Endothelial cell of umbilical vein (primary cell): ENCODE data around the gene PRSS22.

Source experiments
- EZH2 ChIP-seq: IDR thresholded peaks from 2 replicates; pipeline ENCODE4 v1.6.1; 2012; ENCODE audit warnings: borderline replicate concordance, low read depth, mild to moderate bottlenecking, moderate library complexity, low read length, inconsistent platforms; ENCODE audit not compliant: severe bottlenecking
- FOS ChIP-seq: IDR thresholded peaks from 2 replicates; pipeline ENCODE4 v1.6.1; 2011; ENCODE audit warnings: mild to moderate bottlenecking, low read length, moderate library complexity, borderline replicate concordance; ENCODE audit not compliant: insufficient read depth
- GATA2 ChIP-seq: IDR thresholded peaks from 2 replicates; pipeline ENCODE4 v1.7.0; 2011; ENCODE audit warnings: low read depth, mild to moderate bottlenecking, moderate library complexity, mixed read lengths, low read length; ENCODE audit not compliant: insufficient read length, insufficient read depth
- POLR2A ChIP-seq: IDR thresholded peaks from 2 replicates; pipeline ENCODE4 v1.6.1; 2012; ENCODE audit warnings: low read depth, mild to moderate bottlenecking, control low read depth, low read length
- POLR2AphosphoS5 ChIP-seq: IDR thresholded peaks from 2 replicates; pipeline ENCODE4 v1.6.1; 2012; ENCODE audit warnings: low read depth, mild to moderate bottlenecking, control low read depth, low read length, moderate library complexity; ENCODE audit not compliant: insufficient read depth
- TF ChIP-seq, protein P1 (sequence below), 2 donors: IDR thresholded peaks; 1 replicate in 1 of 2; 2 replicates in 1 of 2; pipeline ENCODE4 v1.5.1; 2011; ENCODE audit warnings: low read length in 2 of 2, mild to moderate bottlenecking in 2 of 2, moderate library complexity in 2 of 2, control low read depth in 1 of 2, inconsistent platforms in 1 of 2, low read depth in 1 of 2; ENCODE audit not compliant: insufficient read depth in 1 of 2; ENCODE audit errors: extremely low read depth in 1 of 2
- TF ChIP-seq, protein P2 (sequence below): IDR thresholded peaks from 2 replicates; pipeline ENCODE4 v1.6.1; 2011; ENCODE audit not compliant: insufficient read depth, insufficient read length

- TF ChIP-seq, protein P1, sequence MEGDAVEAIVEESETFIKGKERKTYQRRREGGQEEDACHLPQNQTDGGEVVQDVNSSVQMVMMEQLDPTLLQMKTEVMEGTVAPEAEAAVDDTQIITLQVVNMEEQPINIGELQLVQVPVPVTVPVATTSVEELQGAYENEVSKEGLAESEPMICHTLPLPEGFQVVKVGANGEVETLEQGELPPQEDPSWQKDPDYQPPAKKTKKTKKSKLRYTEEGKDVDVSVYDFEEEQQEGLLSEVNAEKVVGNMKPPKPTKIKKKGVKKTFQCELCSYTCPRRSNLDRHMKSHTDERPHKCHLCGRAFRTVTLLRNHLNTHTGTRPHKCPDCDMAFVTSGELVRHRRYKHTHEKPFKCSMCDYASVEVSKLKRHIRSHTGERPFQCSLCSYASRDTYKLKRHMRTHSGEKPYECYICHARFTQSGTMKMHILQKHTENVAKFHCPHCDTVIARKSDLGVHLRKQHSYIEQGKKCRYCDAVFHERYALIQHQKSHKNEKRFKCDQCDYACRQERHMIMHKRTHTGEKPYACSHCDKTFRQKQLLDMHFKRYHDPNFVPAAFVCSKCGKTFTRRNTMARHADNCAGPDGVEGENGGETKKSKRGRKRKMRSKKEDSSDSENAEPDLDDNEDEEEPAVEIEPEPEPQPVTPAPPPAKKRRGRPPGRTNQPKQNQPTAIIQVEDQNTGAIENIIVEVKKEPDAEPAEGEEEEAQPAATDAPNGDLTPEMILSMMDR (IDR thresholded peaks at IDR 0.05; ENCODE audit: extremely low read depth in 1 of 2, insufficient read depth in 1 of 2, low read depth in 1 of 2, low read length in 2 of 2), result no peak
- TF ChIP-seq POLR2A (no peak), EZH2 (no peak), POLR2AphosphoS5 (no peak), FOS (no peak), GATA2 (no peak)
- TF ChIP-seq, protein P2, sequence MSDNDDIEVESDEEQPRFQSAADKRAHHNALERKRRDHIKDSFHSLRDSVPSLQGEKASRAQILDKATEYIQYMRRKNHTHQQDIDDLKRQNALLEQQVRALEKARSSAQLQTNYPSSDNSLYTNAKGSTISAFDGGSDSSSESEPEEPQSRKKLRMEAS, result no peak
Measured at GRCh38 chr16:2836646-2837508, 21.1 kb downstream of the PRSS22 start.
